Liver (tissue), 3 donors: ENCODE data around the gene ZDHHC5.

Source experiments
- CTCF ChIP-seq: fragments of 150-350 bp; IDR thresholded peaks from 2 replicates; pipeline ENCODE4 v1.5.1; 2017; ENCODE audit warnings: improper control_type of control experiment, low read depth, low read length; ENCODE audit not compliant: missing input control
- EGR1 ChIP-seq, 2 donors: IDR thresholded peaks; 2 replicates each; pipeline ENCODE4 v1.6.1; 2016 to 2018; ENCODE audit warnings: antibody characterized with exemption in 2 of 2, low read depth in 2 of 2
- GABPA ChIP-seq, 2 donors: IDR thresholded peaks in 1 of 2; conservative IDR thresholded peaks in 1 of 2; 2 replicates each; pipeline ENCODE4 v1.6.1; 2016; ENCODE audit warnings: antibody characterized with exemption in 2 of 2, mild to moderate bottlenecking in 1 of 2, moderate library complexity in 1 of 2
- RAD21 ChIP-seq, 2 donors: IDR thresholded peaks; 2 replicates each; pipeline ENCODE4 v1.6.1; 2016; ENCODE audit warnings: antibody characterized with exemption in 2 of 2, mild to moderate bottlenecking in 2 of 2
- REST ChIP-seq: IDR thresholded peaks from 2 replicates; pipeline ENCODE4 v1.6.1; 2016; ENCODE audit warnings: antibody characterized with exemption, mild to moderate bottlenecking
- SP1 ChIP-seq: IDR thresholded peaks from 2 replicates; pipeline ENCODE4 v1.6.1; 2018; ENCODE audit warnings: antibody characterized with exemption, mild to moderate bottlenecking
- TAF1 ChIP-seq: conservative IDR thresholded peaks from 2 replicates; pipeline ENCODE4 v1.6.1; 2016; ENCODE audit warnings: antibody characterized with exemption, mild to moderate bottlenecking
- donor health status: healthy.
- donor health status: healthy.

- TF ChIP-seq SP1 (no peak), EGR1 (IDR thresholded peaks at IDR 0.05; ENCODE audit: low read depth in 2 of 2) (no peak), CTCF (no peak), RAD21 (IDR thresholded peaks at IDR 0.05) (no peak), REST (no peak), GABPA (IDR thresholded peaks at IDR 0.05 in 1 of 2, conservative IDR thresholded peaks at IDR 0.05 in 1 of 2) (no peak), TAF1 (no peak)
These were observed 7.4 kb downstream of the ZDHHC5 start for GRCh38 chr11:57675176-57675941.
